HG02678 (cell line): ENCODE measurements around the gene GTPBP2.

ENCODE experiments used
- ATAC-seq: cut with Tn5 transposase; IDR thresholded peaks from one replicate; pipeline ENCODE4 v1.9.1; 2021; ENCODE audit warnings: mild to moderate bottlenecking, moderate library complexity; ENCODE audit not compliant: unreplicated experiment

Gene GTPBP2

GRCh38 chr6:43579171-43579570 lies 49.9 kb downstream of the GTPBP2 start:
- ATAC-seq: no peak

GRCh38 chr6:43578748-43579147 lies 50.3 kb downstream of the GTPBP2 start:
- ATAC-seq: no peak

DNA sequence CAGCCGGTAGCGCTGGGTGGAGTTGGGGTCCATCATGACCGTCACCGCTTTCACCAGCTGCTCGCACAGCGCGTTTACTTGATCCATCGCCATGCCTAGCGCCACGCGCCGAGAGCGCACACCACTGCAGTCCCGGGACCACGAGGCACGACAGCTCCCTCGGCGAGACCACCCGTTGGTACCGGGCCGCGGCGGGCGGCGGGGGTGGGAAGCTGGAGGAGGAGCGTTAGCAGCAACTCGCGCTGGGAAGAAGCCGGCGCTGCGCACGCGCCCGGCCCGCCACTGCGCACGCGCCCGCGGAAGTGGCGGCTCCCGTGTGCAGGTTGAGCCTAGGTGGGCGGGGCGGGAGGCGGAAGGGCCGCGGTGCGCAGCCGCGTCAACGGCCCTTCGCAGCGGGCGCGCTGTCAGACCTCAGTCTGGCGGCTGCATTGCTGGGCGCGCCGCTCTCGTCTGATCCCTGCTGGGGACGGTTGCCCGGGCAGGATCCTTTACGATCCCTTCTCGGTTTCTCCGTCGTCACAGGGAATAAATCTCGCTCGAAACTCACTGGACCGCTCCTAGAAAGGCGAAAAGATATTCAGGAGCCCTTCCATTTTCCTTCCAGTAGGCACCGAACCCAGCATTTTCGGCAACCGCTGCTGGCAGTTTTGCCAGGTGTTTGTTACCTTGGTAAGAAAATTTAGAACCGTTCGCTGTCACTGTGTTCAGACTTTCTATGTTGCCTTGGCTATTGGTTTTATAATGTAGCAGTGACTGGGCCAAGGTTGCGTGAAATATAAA lies 53.1 kb downstream of the GTPBP2 start, which contains the start of the genes POLH and XPO5:
Gene POLH (plus strand): TSS at position 414 of the 780 bp plus-strand sequence. CDS start 6,135 bp downstream, outside the sequence.
Gene XPO5 (minus strand): TSS at position 267 of the 780 bp plus-strand sequence. CDS start 174 bp downstream, at position 93.
- ATAC-seq: peak; percentile 90

- peak; percentile 17 for ATAC-seq
Observed at GRCh38 chr6:43575105-43575771, 53.8 kb downstream of the GTPBP2 start.

DNA sequence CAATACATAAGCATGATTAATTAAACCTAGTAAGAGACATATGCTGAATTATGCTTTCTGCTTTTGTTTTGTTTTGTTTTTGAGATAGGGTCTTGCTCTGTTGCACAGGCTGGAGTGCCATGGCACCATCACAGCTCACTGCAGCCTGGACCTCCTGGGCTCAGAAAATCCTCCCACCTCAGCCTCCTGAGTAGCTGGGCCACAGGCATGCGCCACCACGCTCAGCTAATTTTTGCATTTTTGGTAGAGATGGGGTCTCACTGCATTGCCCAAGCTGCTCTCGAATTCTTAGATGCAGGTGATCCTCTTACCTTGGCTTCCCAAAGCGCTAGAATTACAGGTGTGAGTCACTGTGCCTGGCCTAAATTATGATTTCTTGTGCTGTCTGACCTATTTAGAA lies 57.0 kb downstream of the GTPBP2 start:
- ATAC-seq: no peak

DNA sequence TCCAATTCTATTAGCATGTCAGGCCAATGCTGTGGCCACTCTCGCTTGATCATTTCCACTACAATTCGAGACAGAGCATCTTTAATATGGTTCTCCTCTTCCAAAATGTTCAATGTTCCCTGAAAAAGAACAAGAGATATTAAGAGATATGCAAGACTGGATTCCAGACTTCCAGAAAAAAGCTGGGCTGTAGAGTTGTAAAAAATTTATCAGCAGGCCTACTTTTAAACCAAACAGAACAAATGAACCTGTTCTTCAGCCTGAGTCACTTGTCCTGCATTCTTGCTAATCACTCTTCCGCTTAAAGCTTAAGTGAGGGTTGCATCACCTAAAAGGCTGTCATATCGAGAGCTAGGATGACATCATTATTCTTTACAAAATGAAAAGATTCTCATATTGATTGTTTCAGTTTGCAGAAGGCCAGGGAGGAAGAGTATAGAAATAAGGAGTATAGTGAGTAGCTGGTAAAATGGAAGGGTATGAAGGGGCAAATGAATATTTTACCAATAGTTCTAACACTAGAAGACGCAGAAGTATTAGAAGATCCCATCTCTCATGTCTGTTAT lies 58.1 kb downstream of the GTPBP2 start:
- ATAC-seq: no peak
